22Rv1 (cell line): ENCODE results near the gene TNFRSF12A.

Experiments used
- H3K27ac ChIP-seq: fragments of 450-650 bp; 2 replicates; pipeline ENCODE4 v1.5.1; 2017
- ZFX ChIP-seq: fragments of 450-650 bp; IDR thresholded peaks from 2 replicates; pipeline ENCODE4 v1.6.1; 2017; ENCODE audit warnings: antibody characterized with exemption, borderline replicate concordance
- TF ChIP-seq, protein P1 (sequence below): fragments of 450-650 bp; IDR thresholded peaks from 2 replicates; pipeline ENCODE4 v1.5.1; 2017; ENCODE audit warnings: mild to moderate bottlenecking

Gene TNFRSF12A

GRCh38 chr16:2985893-2986355, 34.2 kb upstream of the TNFRSF12A start:
- no peak overlapping the region for H3K27ac ChIP-seq
- no peak for TF ChIP-seq ZFX
- TF ChIP-seq, protein P1, sequence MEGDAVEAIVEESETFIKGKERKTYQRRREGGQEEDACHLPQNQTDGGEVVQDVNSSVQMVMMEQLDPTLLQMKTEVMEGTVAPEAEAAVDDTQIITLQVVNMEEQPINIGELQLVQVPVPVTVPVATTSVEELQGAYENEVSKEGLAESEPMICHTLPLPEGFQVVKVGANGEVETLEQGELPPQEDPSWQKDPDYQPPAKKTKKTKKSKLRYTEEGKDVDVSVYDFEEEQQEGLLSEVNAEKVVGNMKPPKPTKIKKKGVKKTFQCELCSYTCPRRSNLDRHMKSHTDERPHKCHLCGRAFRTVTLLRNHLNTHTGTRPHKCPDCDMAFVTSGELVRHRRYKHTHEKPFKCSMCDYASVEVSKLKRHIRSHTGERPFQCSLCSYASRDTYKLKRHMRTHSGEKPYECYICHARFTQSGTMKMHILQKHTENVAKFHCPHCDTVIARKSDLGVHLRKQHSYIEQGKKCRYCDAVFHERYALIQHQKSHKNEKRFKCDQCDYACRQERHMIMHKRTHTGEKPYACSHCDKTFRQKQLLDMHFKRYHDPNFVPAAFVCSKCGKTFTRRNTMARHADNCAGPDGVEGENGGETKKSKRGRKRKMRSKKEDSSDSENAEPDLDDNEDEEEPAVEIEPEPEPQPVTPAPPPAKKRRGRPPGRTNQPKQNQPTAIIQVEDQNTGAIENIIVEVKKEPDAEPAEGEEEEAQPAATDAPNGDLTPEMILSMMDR: no peak

DNA sequence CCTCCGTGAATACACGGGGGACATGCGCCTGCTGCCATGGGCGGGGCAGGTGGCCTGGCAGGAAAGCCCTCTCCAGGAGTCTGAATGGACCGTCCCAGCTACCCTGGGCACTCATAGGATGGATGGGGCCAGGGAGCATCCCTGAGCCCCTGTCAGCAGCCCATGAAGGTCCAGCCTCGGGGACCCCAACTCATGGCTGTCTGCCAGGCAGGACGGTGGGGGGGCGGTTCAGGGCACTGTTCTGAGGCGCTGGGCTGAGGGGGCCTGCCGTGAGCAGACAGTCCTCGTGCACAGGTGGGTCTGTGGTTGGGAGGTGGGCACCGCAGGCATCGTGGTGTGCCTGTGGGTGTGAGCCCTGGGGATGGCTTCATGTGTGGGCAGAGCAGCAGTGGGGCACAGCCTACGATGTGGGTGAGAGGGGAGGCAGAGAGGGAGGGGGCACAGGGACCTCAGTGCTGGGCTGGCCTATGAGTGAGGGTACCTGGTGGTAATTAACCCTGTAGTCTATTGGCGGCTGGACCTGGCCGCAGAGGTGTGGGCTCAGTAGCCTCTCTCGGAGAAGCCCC, 33.5 kb upstream of the TNFRSF12A start:
- no peak overlapping the region for H3K27ac ChIP-seq
- TF ChIP-seq, protein P1: no peak
- TF ChIP-seq ZFX: no peak

DNA sequence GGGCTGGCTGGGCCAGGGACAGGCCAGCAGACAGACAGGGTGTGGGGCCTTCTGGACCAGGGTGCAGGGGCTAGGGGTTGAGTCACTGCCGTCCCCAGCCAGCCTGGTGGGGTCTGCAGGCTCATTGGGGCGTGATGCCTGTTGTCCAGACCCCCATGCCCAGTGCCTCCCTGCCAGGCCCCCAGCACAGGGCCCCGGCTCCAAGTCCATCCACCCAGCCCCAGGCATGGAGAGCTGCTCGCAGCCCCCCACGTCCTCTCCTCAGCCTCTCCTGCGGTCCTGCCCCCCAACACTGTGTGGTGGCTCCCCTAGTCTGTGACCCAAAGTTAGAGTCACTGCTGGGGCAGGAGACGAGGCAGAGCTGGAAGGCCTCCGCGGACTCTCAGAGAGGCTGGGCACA, 32.9 kb upstream of the TNFRSF12A start:
- no peak for TF ChIP-seq ZFX
- TF ChIP-seq, protein P1: no peak
- no peak overlapping the region for H3K27ac ChIP-seq

GRCh38 chr16:2987833-2988232, 32.3 kb upstream of the TNFRSF12A start:
- TF ChIP-seq, protein P1: no peak
- TF ChIP-seq ZFX: no peak
- no peak overlapping the region for H3K27ac ChIP-seq

GRCh38 chr16:2988590-2989099, 31.5 kb upstream of the TNFRSF12A start:
- H3K27ac ChIP-seq: no peak overlapping the region
- TF ChIP-seq, protein P1: no peak
- no peak for TF ChIP-seq ZFX

DNA sequence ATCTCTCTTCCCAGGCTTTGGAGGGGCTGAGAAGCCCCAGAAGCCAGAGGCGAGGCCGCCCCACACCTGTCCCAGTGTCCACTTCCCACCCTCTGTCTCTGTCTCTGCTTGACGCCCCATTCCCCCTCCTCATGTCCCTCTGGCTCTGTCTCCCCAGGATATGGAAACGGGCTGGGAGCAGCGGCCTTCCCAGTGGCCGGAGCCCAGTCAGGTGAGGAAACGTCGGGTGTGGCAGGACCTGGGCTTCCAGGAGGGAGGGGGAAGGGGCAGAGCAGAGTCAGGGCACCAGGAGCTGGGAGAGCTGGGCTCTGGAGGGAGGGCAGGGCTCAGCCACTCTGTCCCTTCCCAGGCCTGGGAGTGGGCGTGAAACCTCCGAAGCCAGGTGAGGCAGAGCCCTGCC, 29.3 kb upstream of the TNFRSF12A start:
- H3K27ac ChIP-seq: no peak overlapping the region
- TF ChIP-seq ZFX: no peak
- TF ChIP-seq, protein P1: no peak

DNA sequence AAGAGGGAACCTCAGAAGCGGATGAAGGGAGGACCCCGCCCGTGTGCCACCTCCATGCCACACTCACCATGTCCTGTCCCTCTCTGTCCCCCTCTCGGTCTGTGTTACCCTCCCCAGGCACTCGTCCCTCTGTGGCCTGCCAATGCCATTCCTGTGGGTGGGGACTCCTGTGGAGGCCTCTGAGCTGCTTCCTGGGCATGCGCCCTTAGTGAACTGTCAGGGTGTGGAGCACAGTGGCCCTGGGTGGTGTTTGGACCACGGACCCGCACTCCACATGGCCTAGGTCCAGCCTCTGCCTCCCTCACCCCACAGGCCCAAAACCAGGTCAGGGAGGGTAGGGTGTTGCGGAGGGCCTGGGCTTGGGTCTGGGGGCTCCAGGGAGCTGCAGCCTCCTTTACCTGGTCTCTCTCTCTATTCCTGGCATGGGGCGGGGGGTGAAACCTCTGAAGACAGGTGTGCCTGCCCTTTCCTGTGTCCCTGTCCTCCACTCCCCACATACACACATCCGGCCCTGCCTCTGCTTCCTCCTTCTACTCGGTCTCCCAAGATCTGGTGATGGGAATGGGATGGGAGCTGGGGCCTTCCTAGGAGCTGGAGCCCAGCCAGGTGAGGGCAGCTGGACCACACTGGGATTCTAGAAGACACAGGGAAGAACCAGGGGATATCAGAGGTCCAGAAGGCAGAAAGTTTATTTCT, 28.5 kb upstream of the TNFRSF12A start:
- H3K27ac ChIP-seq: no peak overlapping the region
- no peak for TF ChIP-seq ZFX
- TF ChIP-seq, protein P1: no peak
